ENCODE data around the gene IFNA21. TPM values are rescaled to one million over a fixed set of nuclear protein-coding genes. Genes with fewer than 3 reads are reported as not detected.
A peak's percentile ranks its signal among the peaks of the same experiment; 100 is the strongest.
"Not testable (repeated sequence)": the region's sequence is repeated elsewhere in the genome, so short reads cannot be mapped to it uniquely, and the experiment has no call there.

IFNA21 gene
- total and polyA plus RNA-seq, 2 experiments from 2014 or later, result not detected

GRCh38 chr9:21194867-21195776, 28.7 kb upstream of the IFNA21 start:
- 0 out of 2 replicates have a peak overlapping the region, but pooled peaks have one; percentile 0 for H2AFZ ChIP-seq
- not testable (repeated sequence) for H3K4me3 Mint-ChIP-seq
- peak; percentile 97 for ATAC-seq

GRCh38 chr9:21187487-21187886, 21.0 kb upstream of the IFNA21 start, which contains the start of gene IFNA4:
Gene IFNA4 (minus strand): TSS chr9:21187587. CDS start chr9:21187531, 56 bp downstream.
- H4K20me1 ChIP-seq (replicated peaks; ENCODE audit: insufficient read depth); H3K9me3 Mint-ChIP-seq; H3K79me2 ChIP-seq (replicated peaks; ENCODE audit: insufficient read depth); H3K27ac ChIP-seq (ENCODE audit: low read depth); H3K4me1 ChIP-seq (ENCODE audit: insufficient read depth); H3K4me3 Mint-ChIP-seq; H3K36me3 Mint-ChIP-seq (ENCODE audit: low read depth); H2AFZ ChIP-seq; H3K9me2 ChIP-seq (ENCODE audit: insufficient read depth); ATAC-seq; H3K27me3 Mint-ChIP-seq (ENCODE audit: insufficient read depth, low read depth, poor library complexity); H3K4me3 ChIP-seq; H3K4me1 Mint-ChIP-seq; DNase-seq (ENCODE audit: low spot score); H3K4me2 ChIP-seq; H3K27ac Mint-ChIP-seq; H3K27me3 ChIP-seq (ENCODE audit: insufficient read depth); H3K36me3 ChIP-seq (ENCODE audit: insufficient read depth); H3F3A ChIP-seq (replicated peaks; ENCODE audit: low read depth): not testable (repeated sequence)

More at GRCh38 chr9:21194867-21195776, 28.7 kb upstream of the IFNA21 start:
- not testable (repeated sequence) for H3K79me2 ChIP-seq (replicated peaks; ENCODE audit: insufficient read depth); H3K27me3 Mint-ChIP-seq (ENCODE audit: insufficient read depth, low read depth, poor library complexity); H3K4me1 Mint-ChIP-seq; H3K36me3 Mint-ChIP-seq (ENCODE audit: low read depth); H3K9me3 Mint-ChIP-seq; H3K4me3 ChIP-seq; H3K27ac Mint-ChIP-seq; H3K4me2 ChIP-seq; H3F3A ChIP-seq (replicated peaks; ENCODE audit: low read depth); H3K36me3 ChIP-seq (ENCODE audit: insufficient read depth); H3K9me2 ChIP-seq (ENCODE audit: insufficient read depth); H3K4me1 ChIP-seq (ENCODE audit: insufficient read depth); H3K27me3 ChIP-seq (ENCODE audit: insufficient read depth); H4K20me1 ChIP-seq (replicated peaks; ENCODE audit: insufficient read depth); H3K27ac ChIP-seq (ENCODE audit: low read depth)
- TF ChIP-seq CTCF (conservative IDR thresholded peaks at IDR 0.05; ENCODE audit: low read depth in 2 of 2), result peak; percentile 77 to 93
- DNase-seq (ENCODE audit: low spot score), result peak; percentile 49

GRCh38 chr9:21182810-21183736, 16.6 kb upstream of the IFNA21 start:
- H3K9me3 Mint-ChIP-seq; H3K27me3 ChIP-seq (ENCODE audit: insufficient read depth); H3K27me3 Mint-ChIP-seq (ENCODE audit: insufficient read depth, low read depth, poor library complexity); H2AFZ ChIP-seq; H3K27ac ChIP-seq (ENCODE audit: low read depth); H3K27ac Mint-ChIP-seq; H3K4me1 ChIP-seq (ENCODE audit: insufficient read depth); H3K4me3 Mint-ChIP-seq; H4K20me1 ChIP-seq (replicated peaks; ENCODE audit: insufficient read depth); H3K4me1 Mint-ChIP-seq; H3K4me2 ChIP-seq; H3K36me3 Mint-ChIP-seq (ENCODE audit: low read depth); H3K4me3 ChIP-seq; H3K79me2 ChIP-seq (replicated peaks; ENCODE audit: insufficient read depth); H3K9me2 ChIP-seq (ENCODE audit: insufficient read depth); H3K36me3 ChIP-seq (ENCODE audit: insufficient read depth); H3F3A ChIP-seq (replicated peaks; ENCODE audit: low read depth): not testable (repeated sequence)
- DNase-seq (ENCODE audit: low spot score) (peak; percentile 51), ATAC-seq (peak; percentile 94)
- peak; percentile 70 to 81 for TF ChIP-seq CTCF (conservative IDR thresholded peaks at IDR 0.05; ENCODE audit: low read depth in 2 of 2)

Data from GM23338 (cell line).